Measurements from ENCODE around the gene TMEM212. TPM values are rescaled to one million over a fixed set of nuclear protein-coding genes. Genes with fewer than 3 reads are reported as not detected.
"Not testable (repeated sequence)": the region's sequence is repeated elsewhere in the genome, so short reads cannot be mapped to it uniquely, and the experiment has no call there.

The TMEM212 gene
- total RNA-seq, 1 donor from 2014 or later: not detected

DNA sequence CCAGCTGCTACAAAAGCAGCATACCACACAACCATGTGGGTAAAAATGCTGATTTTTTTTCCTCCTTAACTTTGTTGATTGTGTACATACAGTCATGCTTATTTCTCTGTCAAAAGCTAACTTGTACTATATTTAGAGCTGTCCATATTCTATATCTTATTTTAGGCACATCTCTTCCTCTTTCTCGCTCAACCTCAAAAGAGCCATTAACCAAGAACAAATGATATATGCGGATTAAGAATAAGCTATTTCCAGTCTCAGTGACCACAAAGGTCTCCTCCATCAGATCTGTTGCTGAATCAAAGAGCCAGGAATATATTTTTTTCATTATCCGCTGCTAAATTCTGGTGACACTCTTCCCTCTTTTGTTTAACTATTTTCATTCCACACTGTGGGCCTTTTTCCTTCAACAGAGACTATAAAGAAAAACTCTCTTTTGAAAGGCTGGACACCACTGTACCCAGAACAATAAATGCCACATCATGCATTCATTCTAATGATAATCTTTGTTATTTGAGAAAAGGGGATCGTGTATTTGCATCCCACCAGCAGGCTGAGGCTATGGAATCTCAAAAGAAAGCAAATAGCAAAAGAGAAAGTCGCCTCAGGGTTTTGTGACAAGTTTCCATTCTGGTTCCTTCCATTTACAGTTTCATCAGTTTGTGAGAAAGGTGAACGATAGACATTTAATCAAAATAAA is 8.0 kb downstream of the TMEM212 start:
- DNase-seq (ENCODE audit: extremely low read depth, low read depth, low spot score): no peak

DNA sequence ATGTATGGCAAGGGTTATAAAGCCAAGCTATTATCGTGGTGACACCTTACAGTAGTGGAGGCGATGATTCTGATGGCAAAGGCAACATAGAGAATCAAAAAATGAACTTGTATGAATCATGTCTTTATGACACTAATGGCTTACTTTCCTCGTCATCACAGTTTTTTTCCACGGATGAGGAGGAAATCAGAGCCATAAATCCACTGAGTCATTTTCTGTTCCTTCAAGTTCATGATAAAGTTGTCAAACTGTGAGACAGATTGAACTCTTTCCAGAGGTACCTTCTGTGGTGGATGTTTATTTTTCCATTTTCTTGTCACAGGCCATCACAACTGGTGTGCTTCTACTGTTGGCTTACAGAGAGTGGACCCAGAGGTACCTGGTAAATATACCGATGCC is 8.5 kb downstream of the TMEM212 start:
- DNase-seq (ENCODE audit: extremely low read depth, low read depth, low spot score): peak; percentile 98

DNA sequence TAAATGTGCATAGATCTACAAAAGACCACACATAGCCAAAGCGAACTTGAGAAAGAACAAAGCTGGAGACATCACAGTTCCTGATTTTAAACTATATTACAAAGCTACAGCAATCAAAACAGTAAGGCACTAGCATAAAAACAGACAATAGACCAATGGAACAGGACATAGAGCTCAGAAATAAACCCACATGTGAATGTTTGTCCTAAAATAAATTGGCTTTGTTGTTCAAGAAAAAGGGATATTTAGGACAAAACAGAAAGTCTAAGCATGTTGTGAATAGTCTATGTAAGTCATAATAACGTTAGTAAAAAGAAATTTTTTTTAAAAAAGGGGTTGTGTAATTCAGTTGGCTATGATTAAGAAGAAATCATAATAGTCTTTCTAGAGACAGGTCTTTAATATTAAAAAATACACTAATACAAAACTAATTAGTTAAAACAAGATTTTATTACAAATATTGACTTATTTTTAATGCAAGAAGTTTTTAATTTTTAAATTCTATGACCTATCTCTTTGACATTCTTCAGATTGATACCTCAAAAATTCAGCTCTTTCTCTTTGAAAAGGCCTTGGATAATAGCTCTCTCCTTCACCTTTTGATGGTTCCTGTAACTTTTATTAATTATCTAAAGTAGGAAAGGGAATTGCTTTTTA is 11.6 kb downstream of the TMEM212 start:
- no peak for DNase-seq (ENCODE audit: extremely low read depth, low read depth, low spot score)

DNA sequence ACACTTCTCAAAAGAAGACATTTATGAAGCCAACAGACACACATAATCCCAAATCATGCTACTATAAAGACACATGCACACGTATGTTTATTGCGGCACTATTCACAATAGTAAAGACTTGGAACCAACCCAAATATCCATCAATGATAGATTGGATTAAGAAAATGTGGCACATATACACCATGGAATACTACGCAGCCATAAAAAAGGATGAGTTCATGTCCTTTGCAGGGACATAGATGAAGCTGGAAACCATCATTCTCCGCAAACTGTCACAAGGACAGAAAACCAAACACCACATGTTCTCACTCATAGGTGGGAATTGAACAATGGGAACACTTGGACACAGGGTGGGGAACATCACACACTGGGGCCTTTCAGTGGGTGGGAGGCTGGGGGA is 15.6 kb downstream of the TMEM212 start:
- not testable (repeated sequence) for DNase-seq (ENCODE audit: extremely low read depth, low read depth, low spot score)

DNA sequence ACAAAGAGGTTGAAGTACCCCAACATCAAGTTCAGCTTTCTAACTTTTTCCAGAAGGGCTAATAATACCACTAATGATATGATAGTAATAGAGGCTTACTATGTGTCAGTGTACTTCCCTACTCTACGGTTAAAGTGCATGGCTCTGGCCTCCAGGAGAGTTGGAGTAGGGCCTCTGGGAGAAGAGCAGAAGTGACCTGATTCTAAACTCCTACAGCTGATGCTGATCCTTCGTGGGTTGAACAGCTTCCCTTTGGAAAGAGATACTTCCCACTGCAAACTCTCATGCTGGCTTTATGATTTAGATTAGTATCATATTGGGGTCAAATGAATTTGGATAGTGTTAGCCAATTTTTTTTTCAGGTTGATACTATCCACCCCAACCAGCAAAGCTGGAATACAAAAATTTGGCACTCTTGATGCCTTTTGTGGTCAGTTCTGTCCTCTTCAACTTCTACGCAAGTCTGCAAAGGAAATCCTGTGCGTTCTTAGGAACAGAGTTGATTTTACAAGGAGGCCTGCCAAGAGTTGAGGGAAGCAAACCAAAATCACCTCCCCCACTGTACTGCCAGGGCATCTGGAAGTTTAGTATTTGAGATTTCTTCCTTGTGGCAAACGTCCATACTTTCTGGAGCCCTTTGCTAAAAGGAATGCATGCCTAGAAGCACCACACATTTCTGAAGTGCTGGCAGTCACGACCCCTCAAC is 17.8 kb downstream of the TMEM212 start:
- DNase-seq (ENCODE audit: extremely low read depth, low read depth, low spot score): peak; percentile 97

DNA sequence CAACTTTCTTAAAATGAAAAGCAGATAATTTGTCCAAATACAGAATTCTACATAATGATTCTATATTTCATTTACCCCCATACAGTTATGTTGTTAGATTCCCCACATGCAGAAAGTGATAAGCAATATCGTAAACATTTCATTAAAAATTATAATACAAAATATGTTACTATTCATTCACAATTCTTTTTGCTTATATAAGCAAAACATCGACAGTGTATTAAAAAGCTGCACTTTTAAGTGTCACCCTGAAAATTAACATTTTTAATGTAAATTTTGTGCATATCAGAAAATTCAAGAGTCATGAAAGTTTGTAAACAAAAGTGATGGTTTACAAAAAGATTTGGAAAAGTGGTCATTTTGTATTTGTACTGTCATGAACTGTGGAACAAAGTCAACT is 19.2 kb downstream of the TMEM212 start:
- no peak for DNase-seq (ENCODE audit: extremely low read depth, low read depth, low spot score)

DNA sequence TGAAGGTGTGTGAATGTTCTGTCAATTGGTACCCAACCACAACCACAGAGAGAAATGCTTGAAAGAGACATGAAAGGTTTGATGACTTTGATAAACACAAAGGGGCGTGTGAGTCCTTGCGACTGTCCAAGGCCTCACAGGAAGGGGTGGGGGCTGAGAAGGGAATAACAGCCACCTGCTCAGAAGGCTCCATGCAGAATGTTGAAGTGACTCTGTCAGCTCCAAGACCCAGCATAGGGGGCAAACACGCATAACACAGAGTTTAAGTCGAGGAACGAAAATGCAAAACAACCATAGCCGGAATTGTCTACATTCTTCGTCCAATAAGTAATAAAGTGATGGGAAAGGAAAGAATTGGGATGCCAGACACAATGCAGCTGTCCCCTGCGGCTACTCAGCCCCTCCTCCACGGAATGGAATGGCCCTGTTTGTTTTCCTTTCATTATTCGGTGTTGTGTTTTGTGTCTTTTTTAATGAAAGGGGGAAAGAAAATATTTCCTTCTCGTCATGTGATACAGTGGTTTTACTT is 19.9 kb downstream of the TMEM212 start:
- peak; percentile 89 for DNase-seq (ENCODE audit: extremely low read depth, low read depth, low spot score)

DNA sequence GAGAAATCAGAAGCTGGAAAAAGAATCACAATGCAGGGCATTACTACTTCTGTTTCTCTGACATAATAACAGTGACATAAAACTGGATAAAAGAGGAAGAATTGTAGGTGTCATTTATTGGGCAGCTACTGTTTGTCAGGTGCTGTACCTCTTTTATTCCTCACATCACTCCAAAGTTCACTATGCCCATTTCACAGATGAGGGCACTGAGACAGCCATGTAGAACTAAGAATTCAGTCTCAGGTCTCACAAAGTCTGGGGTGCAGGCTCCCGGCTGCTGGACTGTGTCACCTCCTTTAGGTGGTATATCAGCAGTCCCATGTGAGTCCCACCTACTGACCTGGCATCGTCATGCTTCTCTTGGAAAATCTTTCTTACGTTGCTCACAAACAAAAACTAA is 20.8 kb downstream of the TMEM212 start:
- DNase-seq (ENCODE audit: extremely low read depth, low read depth, low spot score): no peak

DNA sequence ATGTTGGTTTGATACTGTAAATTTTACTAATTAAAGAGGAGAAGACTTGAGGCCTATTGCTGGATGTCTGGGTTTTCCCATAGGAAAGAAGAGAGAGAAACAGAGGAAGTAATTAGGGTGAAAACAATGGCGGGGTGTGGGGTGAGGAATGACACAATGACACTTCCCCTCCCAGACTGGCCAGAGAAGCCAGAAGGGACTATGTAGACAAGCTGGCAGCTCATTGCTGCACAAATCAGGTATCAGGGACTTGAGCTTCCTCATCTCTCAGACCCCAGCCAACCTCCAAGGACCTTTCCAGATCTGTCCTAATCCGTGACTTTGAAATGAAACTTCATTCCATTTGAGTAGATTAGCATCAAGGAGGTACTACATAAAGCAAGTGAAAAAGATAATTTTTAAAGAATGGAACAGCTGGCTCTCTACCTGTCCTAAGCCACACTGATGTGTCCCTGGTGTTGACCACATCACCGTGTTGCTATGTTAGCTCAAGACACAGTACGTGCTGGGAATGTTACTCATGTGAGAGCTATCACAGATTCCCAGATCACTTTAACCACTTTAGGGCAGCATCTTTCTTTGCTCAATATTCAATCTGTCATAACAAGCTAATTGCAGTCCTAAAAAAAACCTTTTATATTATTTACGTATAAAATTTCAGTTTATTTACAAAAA is 22.2 kb downstream of the TMEM212 start:
- DNase-seq (ENCODE audit: extremely low read depth, low read depth, low spot score): no peak

DNA sequence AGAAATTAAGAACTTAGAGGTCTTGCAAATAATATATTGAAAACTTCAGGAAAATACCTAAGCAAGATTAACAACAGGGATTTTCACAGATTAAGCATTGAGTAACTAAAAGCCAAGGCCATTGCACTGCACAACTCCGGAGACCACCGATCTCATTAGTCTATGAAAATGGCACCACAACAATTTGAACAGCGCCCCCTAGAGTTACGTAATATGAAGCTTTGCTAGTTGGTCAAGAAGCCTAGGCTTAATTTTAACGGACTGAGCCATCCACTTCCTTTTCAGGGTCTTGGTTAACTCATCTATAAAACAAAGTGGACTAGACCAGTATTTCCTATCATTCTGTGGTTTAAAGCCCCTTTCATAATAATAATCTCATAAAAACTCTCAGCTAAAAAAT is 24.8 kb downstream of the TMEM212 start:
- no peak for DNase-seq (ENCODE audit: extremely low read depth, low read depth, low spot score)

DNA sequence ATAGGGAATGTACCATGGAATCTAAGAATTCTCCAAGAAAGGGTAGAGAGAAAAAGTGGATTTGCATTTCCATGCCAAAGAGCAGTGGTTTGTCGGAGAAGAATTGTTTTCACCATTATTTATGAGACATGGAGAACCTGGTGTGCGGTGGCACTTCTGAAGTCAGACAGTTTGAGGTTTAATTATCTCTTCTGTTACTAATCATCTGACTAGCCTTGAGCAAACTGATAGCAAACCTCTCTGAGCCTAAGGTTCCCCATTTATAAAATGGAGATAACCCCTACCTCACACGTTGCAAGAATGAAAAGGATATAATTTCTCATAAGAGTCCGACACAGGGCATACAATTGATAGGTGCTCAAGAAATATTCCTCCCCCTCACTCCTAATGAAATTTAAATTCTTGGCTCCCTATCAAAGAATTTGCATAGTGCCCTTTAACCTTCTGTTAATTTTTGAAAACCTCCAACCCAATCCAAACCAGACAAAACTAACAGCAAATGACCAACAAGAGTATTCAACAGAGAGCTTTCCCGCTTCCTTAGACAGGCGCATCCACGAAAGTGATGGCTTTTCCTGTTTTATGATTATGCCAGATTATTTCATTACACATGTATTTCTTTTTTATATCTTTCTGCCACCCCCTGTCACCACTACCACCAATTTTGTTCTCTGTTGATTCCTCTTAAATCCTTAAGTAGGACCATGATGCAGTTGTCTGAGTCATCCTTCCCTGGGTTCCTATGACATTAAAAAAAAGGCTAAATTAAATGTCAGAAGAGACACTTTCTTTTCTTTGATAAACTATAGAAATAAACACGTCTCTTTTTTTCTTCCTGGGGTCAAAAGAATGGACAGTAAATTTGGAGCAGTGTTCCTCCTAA is 28.5 kb downstream of the TMEM212 start:
- DNase-seq (ENCODE audit: extremely low read depth, low read depth, low spot score): no peak

DNA sequence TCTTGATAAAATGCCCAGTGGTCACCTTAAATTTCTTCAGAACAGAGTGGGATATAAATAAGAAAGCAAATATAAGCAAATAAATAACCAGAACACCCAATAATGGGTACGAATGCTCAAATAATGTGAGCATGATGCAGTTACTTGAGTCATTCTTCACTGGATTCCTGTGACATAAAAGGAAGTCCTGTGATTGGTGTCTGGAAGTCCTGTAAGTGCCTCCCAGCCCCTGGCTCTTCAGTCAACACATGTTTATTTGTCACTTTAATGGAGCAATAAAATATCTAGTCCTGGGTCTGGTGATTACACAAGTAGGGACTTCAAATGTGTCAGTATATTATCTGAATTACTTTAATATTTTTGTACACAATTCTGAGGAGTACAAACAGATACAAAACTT is 30.4 kb downstream of the TMEM212 start:
- DNase-seq (ENCODE audit: extremely low read depth, low read depth, low spot score): no peak

DNA sequence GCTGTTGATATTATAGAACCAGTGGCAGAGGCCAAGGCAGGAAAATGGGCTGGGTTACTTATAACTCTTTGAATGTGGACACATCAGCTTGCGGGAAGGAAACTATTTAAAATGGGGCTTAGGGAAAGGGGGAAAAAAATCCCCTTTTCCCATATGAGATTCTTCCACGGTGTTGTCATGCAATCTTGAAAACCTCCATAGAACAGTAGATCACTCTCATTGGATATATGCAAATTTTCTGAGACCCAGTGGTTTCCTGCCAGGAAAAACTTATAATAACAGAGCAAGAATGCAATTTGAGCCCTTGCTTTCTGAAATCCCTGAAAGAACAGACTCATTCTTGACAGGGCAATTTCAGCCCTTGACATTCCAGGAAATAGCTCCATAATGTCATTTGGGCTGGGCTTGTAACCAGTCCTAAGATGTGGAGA is 31.1 kb downstream of the TMEM212 start:
- peak; percentile 96 for DNase-seq (ENCODE audit: extremely low read depth, low read depth, low spot score)

DNA sequence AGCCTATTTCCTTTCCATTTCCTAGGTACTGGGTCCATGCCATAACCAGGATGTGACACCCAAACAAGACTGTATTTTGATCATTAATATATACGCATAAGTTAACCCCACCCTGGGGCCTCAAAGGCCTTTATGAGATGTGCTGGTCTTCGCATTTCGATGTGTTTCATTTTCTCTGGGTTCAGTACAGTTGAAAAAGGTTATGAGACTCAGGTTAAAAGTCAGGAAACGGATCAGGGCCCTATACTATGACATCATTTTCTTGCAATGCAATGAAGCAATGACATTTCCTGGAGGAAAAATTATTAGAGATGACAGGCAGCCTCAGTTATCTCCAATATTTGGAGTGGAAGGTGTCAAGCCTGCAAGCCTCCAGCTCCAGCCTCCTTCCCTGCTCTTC is 31.7 kb downstream of the TMEM212 start:
- no peak for DNase-seq (ENCODE audit: extremely low read depth, low read depth, low spot score)

DNA sequence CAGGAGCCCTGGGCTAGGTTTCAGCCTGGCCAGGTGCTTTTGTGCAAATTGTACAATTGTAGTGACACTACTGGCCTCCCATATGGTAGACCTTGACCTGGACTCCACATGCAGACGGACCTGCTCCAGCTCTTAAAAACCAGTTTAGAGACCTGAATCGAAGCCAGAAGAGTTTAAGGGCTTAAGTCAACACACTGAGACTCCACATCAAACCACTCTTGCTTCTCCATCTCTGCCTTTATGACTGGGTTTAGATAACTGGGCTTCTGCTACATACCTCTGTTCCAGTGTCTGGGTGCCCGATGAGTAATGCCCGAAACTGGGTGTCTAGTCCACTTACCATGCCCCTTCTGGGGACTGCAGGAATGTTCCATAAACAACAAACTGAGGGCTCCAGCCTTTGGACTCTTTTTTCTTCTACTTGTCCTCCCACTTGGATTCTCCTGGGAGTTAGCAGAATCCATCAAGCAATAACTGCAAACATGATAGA is 32.8 kb downstream of the TMEM212 start:
- DNase-seq (ENCODE audit: extremely low read depth, low read depth, low spot score): no peak

DNA sequence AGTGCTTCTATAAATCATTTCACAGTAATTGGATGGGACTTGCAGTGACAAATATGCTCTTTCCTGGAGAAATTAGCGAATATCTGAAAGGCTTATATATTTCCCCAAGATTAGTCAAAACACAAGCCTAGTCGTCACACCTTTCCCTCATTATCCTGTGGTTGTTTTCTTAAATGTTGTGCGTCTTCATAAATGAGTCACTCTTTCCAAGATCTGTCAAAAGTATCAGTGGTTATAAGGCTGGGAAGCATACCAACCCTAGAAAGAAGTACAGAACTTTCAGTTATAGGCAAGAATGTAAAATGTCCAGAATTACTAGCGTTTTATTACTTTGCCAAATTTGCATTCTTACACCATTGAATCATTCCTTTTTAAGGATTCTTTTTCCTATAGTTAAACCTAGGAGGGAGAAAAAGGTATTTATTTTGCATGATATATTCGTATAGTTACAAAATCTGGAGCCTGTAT is 33.6 kb downstream of the TMEM212 start:
- DNase-seq (ENCODE audit: extremely low read depth, low read depth, low spot score): peak; percentile 76

DNA sequence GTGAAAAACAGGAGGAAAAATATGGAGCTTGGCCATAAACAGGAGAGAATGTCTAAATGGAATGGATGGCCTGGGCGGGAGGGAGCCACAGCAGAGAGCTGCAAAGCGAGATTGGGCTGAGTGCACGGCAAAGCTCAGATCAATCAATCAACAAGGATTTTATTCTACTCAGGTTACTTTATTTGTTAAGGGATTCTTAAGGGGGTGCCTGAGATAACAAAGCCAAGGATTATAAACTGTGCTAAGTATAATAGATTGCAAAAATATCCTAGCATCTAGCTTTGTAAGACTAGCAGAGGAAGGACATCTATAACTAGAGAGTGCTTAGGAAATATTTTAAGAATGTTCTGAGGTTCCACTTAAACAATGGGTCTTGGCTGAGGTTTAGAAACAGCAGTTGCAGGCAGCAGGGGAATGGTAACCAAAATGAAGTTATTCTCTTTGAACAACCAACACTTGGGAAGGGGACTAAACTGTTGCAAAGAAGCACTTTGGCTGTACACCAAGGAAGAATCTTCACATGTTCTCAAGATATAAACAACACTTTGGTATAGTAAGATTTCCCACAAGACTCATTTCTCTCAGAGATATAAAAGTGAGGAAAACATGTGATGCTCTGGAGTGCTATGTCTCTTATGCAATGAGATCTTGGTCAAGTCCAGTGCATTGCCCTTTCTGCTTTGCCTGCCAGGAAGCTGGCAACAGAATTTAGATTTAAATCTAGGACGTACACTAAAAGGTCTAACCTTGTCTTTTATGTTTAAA is 35.5 kb downstream of the TMEM212 start:
- DNase-seq (ENCODE audit: extremely low read depth, low read depth, low spot score): no peak

DNA sequence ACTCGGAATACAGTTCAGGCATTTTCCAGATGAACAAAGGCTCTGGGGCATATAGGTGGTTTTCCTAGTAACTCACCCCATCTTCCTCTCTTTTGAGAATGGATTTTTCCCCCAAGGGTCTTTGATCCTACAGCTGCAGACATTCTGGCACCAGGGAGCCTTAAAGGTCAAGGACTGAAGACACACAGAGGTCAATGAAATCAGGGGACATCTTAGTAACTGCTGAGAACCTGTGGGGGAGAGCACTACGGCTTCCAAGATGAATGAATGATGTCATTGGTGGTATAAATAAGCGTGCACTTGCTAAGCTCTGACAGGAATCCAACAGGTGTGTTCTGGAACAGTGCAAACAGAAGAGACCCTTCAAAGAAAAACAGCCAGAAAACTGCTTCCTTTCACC is 36.3 kb downstream of the TMEM212 start:
- no peak for DNase-seq (ENCODE audit: extremely low read depth, low read depth, low spot score)

Measured in glomerular endothelial cell (primary cell).